Thyroid gland (tissue), 4 donors: ENCODE data around the gene CDKL1. TPM values are rescaled to one million over a fixed set of nuclear protein-coding genes. Genes with fewer than 3 reads are reported as not detected.

ENCODE experiments used
- DNase-seq, 2 donors: peaks; one replicate each; pipeline ENCODE4 v3.0.0-alpha.2; 2019
- H3K27ac ChIP-seq, 3 donors: fragments of 200-600 bp; sonication (generic); 1 replicate in 2 of 3; 2 replicates in 1 of 3; pipeline ENCODE4 v1.5.1; 2016 to 2019; ENCODE audit warnings: mild to moderate bottlenecking in 1 of 3, moderate library complexity in 1 of 3
- H3K27me3 ChIP-seq: fragments of 200-600 bp; sonication (generic); one replicate; pipeline ENCODE4 v1.5.1; 2019
- H3K36me3 ChIP-seq, 2 donors: fragments of 200-600 bp; sonication (generic); one replicate each; pipeline ENCODE4 v1.5.1; 2016 to 2019
- H3K4me1 ChIP-seq, 2 donors: fragments of 200-600 bp; sonication (generic); one replicate each; pipeline ENCODE4 v1.5.1; 2017 to 2019
- H3K4me3 ChIP-seq, 3 donors: fragments of 200-600 bp; sonication (generic); replicated peaks in 1 of 3; 1 replicate in 2 of 3; 2 replicates in 1 of 3; pipeline ENCODE4 v1.5.1; 2016; ENCODE audit warnings: mild to moderate bottlenecking in 1 of 3
- H3K9me3 ChIP-seq: fragments of 200-600 bp; sonication (generic); one replicate; pipeline ENCODE4 v1.5.1; 2017
- POLR2A ChIP-seq, 2 donors: fragments of 450-650 bp; IDR thresholded peaks; one replicate each; pipeline ENCODE4 v1.6.1; 2017; ENCODE audit warnings: antibody characterized with exemption in 2 of 2, mild to moderate bottlenecking in 2 of 2, moderate library complexity in 1 of 2
- WGBS, 2 donors: methylation state at CpG; one replicate each; pipeline ENCODE4 v1.1.5; 2017; 5-methylcytosine and 5-hydroxymethylcytosine counted together
- intact Hi-C: fragments of 100-400 bp; cut with DNase I; formaldehyde crosslinking; loops from one replicate; pipeline ENCODE4 v1.15.1; 2023
- total RNA-seq, 4 donors: library from RNA; depleted of rRNA; stranded (reverse); fragments of >200 nt; gene quantifications; one replicate each; pipeline ENCODE4 v1.2.3, GENCODE V29; 2016
- TF ChIP-seq, protein P1 (sequence below), 6 experiments: fragments of 200-600 bp in 3 of 6; fragments of 450-650 bp in 3 of 6; sonication (generic) in 3 of 6; IDR thresholded peaks; one replicate each; pipeline ENCODE4 v1.5.1; 2016 to 2019; ENCODE audit warnings: antibody characterized with exemption in 6 of 6, mild to moderate bottlenecking in 2 of 6, inconsistent platforms in 1 of 6, moderate library complexity in 1 of 6

Gene CDKL1
- total RNA-seq, 4 donors from 2014 or later: 18.6 to 37.9 (median 35.5) TPM

DNA sequence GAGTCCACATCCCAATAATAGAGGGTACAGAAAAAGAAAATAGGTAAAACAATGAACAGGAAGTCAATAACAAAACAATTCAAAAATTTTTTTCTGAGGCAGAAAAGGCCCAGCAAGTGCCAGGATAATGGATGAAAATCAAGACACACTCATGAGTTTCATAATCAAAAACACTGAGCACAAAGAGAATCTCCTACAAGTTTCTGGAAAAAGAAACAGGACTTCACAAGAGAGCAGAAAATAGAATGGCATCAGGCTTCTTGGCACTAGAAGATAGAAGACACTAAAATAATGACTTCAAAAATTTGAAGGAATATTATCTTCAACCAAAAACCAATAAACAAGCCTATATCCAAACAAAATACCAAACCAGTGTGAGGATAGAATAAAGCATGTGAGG is 47.7 kb downstream of the CDKL1 start:
- TF ChIP-seq POLR2A (IDR thresholded peaks at IDR 0.05): no peak
- TF ChIP-seq, protein P1, sequence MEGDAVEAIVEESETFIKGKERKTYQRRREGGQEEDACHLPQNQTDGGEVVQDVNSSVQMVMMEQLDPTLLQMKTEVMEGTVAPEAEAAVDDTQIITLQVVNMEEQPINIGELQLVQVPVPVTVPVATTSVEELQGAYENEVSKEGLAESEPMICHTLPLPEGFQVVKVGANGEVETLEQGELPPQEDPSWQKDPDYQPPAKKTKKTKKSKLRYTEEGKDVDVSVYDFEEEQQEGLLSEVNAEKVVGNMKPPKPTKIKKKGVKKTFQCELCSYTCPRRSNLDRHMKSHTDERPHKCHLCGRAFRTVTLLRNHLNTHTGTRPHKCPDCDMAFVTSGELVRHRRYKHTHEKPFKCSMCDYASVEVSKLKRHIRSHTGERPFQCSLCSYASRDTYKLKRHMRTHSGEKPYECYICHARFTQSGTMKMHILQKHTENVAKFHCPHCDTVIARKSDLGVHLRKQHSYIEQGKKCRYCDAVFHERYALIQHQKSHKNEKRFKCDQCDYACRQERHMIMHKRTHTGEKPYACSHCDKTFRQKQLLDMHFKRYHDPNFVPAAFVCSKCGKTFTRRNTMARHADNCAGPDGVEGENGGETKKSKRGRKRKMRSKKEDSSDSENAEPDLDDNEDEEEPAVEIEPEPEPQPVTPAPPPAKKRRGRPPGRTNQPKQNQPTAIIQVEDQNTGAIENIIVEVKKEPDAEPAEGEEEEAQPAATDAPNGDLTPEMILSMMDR (IDR thresholded peaks at IDR 0.05): no peak
- peak overlapping the region in 1 of 3 donors; percentile 63 for H3K27ac ChIP-seq
- H3K4me3 ChIP-seq: no peak overlapping the region
- intact Hi-C loops: loop anchor here (10.0 kb wide), 1 partner anchor 46 kb away; the partner anchor contains the start of gene CDKL1
- H3K4me1 ChIP-seq: peaks cover 25 to 27% of the 10 kb centered on the region in 2 donors
- H3K36me3 ChIP-seq: no peaks in the 10 kb centered on the region
- no peak for DNase-seq
- no peaks in the 10 kb centered on the region for H3K9me3 ChIP-seq
- H3K27me3 ChIP-seq: no peaks in the 10 kb centered on the region

DNA sequence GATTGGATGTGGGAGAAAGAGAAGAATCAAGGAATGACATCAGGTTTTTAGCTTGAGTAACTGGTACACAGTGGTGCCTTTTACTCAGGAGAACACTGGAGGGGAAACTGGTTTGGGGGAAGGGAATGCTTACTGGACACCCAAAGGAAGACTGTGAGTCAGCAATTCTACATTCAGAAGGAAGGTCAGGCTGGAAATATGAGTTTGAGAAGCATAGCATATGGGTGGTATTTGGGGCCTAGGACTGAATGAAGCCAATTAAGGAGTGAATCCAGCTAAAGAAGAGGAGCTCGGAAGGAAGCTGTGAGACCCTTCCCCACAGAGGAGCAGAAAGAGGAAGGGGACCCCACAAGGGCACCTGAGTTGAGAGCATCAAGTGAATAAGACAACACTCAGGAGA is 49.2 kb downstream of the CDKL1 start:
- intact Hi-C loops: loop anchor here (10.0 kb wide), 1 partner anchor 47 kb away; the partner anchor contains the start of gene CDKL1

DNA sequence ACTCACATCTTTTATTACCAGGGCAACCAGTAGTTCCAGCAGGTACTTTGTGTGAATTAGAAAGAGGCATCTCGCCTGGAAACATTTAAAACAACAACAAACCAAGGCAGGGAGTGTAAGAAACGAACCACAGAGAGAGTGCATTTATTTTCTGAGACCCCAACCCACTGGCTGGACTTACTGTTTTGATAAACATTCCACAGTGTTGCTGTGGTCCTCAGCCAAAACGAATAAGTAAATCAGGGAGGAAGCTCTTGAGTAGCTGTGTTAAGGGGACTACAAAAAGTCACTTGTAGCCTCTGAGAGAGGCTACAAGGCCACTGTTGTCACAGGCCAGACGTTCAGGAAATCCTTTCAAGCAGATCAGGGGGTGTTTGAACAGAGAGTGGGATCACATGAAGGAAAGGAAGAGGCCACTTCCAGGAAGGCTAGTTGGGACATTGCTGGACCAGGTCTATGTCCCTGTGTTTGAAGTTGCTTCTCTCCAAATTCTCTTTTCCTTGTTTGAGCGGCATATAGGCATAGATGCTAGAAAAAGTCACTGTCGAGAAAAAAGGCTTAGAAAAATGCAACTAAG is 50.7 kb downstream of the CDKL1 start:
- no peaks in the 10 kb centered on the region for H3K36me3 ChIP-seq
- peak overlapping the region; percentile 48 to 71 (median 55) for H3K27ac ChIP-seq
- no peaks in the 10 kb centered on the region for H3K27me3 ChIP-seq
- intact Hi-C loops: loop anchor here (10.0 kb wide), 1 partner anchor 49 kb away; the partner anchor contains the start of gene CDKL1
- H3K4me3 ChIP-seq: no peak overlapping the region
- H3K4me1 ChIP-seq: peaks cover 34 to 43% of the 10 kb centered on the region in 2 donors
- 31 to 40% methylated on average over 6 of the region's 6 CpGs for WGBS, 2 donors
- no peak for DNase-seq
- peak in 1 of 2 donors; percentile 21 for TF ChIP-seq POLR2A (IDR thresholded peaks at IDR 0.05)
- TF ChIP-seq, protein P1 (IDR thresholded peaks at IDR 0.05): no peak
- no peaks in the 10 kb centered on the region for H3K9me3 ChIP-seq

More for the DNA sequence above, 49.2 kb downstream of the CDKL1 start:
- H3K9me3 ChIP-seq: no peaks in the 10 kb centered on the region
- H3K27ac ChIP-seq: peak overlapping the region in 2 of 3 donors; percentile 20 to 63
- peak; percentile 19 to 22 for DNase-seq
- peak in 1 of 2 donors; percentile 23 for TF ChIP-seq POLR2A (IDR thresholded peaks at IDR 0.05)
- TF ChIP-seq, protein P1 (IDR thresholded peaks at IDR 0.05): no peak
- no peaks in the 10 kb centered on the region for H3K27me3 ChIP-seq
- H3K36me3 ChIP-seq: no peaks in the 10 kb centered on the region
- peaks cover 34 to 39% of the 10 kb centered on the region in 2 donors for H3K4me1 ChIP-seq
- no peak overlapping the region for H3K4me3 ChIP-seq
- 0 to 100% methylated on average over 1 of the region's 1 CpG for WGBS, 2 donors

DNA sequence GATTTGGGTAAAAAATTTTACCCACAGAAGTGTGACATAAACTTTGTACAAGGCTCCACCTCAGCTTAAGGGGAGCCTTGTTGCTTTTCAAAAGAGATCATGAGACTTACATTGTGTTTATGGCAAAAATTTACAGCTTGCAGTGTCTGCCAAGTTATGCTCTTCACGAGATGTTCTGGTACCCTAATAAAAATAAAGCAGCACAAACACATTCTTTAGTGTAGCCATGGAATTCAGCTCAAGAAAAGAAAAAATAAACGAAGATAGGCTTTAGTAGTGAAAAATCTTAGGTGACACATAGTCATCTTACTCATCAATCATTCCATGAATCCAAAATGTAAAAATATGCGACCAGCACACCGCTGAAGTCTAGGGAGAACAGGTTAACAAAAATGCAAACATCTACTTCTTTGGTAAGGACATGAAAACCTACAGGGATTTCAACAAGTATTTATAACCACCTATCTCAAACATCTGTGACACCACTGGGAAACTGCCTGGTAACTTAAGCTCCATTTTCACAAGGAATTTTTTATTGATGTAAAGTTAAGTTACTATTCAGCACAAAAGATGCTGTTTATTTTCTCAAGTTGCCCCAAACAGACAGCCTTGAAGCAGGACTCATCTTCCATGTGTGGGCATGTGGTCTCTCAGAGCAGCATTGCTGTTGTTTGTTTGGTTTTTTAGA is 51.7 kb downstream of the CDKL1 start:
- H3K27ac ChIP-seq: peak overlapping the region; percentile 43 to 71 (median 48)
- intact Hi-C loops: loop anchor here (10.0 kb wide), 1 partner anchor 50 kb away; the partner anchor contains the start of gene CDKL1
- no peak overlapping the region for H3K4me3 ChIP-seq
- WGBS, 2 donors: 45% methylated on average over 4 of the region's 4 CpGs
- no peaks in the 10 kb centered on the region for H3K27me3 ChIP-seq
- no peak for TF ChIP-seq POLR2A (IDR thresholded peaks at IDR 0.05)
- TF ChIP-seq, protein P1 (IDR thresholded peaks at IDR 0.05): no peak
- H3K4me1 ChIP-seq: peaks cover 34 to 43% of the 10 kb centered on the region in 2 donors
- DNase-seq: no peak
- no peaks in the 10 kb centered on the region for H3K36me3 ChIP-seq
- no peaks in the 10 kb centered on the region for H3K9me3 ChIP-seq
